Neural crest cell (in vitro differentiated cells): ENCODE measurements around the gene SYNM. TPM values are rescaled to one million over a fixed set of nuclear protein-coding genes. Genes with fewer than 3 reads are reported as not detected.

Source experiments
- DNase-seq: peaks from one replicate; pipeline ENCODE4 v3.0.0; 2021; ENCODE audit warnings: low read depth, mixed read lengths, low spot score
- H3K27ac Mint-ChIP-seq: one replicate; pipeline ENCODE4 v1.8.0; 2021; ENCODE audit warnings: mild to moderate bottlenecking, mixed read lengths; ENCODE audit not compliant: unreplicated experiment
- H3K27me3 Mint-ChIP-seq: 2 replicates; pipeline ENCODE4 v1.8.0; 2021; ENCODE audit warnings: low read depth, mild to moderate bottlenecking, mixed read lengths
- H3K36me3 Mint-ChIP-seq: 2 replicates; pipeline ENCODE4 v1.8.0; 2021; ENCODE audit warnings: low read depth, mild to moderate bottlenecking, mixed read lengths
- H3K4me1 Mint-ChIP-seq: 2 replicates; pipeline ENCODE4 v1.8.0; 2021; ENCODE audit warnings: mixed read lengths
- H3K4me3 Mint-ChIP-seq: one replicate; pipeline ENCODE4 v1.8.0; 2021; ENCODE audit warnings: mild to moderate bottlenecking, mixed read lengths
- H3K9me3 Mint-ChIP-seq: 2 replicates; pipeline ENCODE4 v1.8.0; 2021; ENCODE audit warnings: mixed read lengths
- total RNA-seq: library from RNA; stranded (reverse); gene quantifications from 2 replicates; pipeline ENCODE4 v1.2.1, GENCODE V29; 2021
- TF ChIP-seq, protein P1 (sequence below): fragments of 200-600 bp; sonication (generic); conservative IDR thresholded peaks from 2 replicates; pipeline ENCODE4 v1.5.0; 2021; ENCODE audit warnings: antibody characterized with exemption, mild to moderate bottlenecking

Gene SYNM
- total RNA-seq, 1 donor from 2014 or later, result 3.1 TPM

DNA sequence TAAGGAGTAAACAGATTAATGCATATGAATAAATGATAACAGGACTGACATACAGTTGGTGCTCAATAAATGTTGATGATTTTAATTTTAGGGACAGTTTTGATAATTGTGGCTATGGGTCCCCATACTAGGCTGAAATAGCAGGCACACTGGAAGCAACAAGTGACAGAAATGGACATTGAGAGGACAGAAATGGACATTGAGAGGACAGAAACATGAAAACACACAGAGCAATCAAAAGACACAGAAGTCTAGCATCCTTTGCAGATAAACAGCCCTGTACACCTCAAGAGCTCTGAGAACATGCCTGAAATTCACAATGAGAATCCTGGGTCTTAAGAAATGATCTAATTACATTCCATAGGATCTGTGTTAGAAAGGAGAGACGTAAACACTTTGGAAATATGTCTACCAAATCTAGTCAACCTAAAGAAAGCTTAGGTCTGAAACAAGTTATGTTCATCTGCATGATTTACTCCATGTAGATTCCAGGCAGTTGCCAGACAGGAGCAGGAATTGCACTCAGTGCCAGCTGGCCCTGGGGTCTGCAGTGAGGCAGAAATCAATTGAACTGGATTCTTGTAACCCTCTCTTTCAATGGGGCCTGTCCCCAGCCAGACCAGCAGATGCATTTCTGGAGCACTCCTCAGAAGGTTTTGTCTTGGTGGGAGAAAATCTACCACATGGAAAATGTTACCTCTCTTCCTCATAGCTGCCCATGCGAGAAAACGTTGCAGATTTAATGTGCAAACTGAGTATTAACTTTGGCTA lies 60.3 kb downstream of the SYNM start:
- DNase-seq, result no peak

DNA sequence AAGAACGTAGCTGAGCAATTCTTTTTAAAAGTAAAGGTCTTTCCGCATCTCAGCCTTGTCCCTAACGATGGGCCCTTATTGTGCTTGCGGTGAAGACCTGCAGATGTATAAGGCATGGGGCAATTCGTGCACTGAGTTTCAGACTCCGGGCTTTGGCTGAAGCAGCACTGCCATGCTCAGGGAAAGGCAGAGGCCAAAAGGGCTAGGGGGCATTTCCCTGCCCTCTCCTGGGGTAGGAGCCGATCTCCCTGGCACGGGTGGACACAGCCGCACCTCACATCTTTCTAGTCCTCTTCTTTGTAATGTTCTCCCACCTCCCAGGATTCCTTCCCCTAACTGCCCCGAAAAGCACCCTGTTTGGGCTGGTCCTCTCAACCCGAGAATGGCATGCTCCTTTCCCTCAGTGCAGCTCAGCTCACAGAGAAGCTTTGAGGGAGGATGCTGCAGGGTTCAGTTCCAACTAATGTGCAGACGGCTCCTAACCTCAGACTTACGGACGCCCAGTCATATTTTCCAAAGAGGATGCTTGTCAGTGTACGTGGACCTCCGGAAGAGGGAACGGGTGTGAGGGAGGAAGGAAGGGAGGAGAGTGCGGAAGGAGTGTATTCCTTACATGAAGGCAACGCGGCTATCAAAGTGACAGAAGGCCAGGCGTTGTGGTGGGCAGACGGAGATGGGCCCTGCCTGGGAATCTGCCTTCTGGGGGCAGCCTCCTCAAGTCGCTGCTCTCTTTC lies 61.2 kb downstream of the SYNM start:
- Mint-ChIP-seq H3K27me3 (no peaks in the 10 kb centered on the region), H3K27ac (no peak overlapping the region), H3K4me3 (no peak overlapping the region), H3K9me3 (no peaks in the 10 kb centered on the region), H3K36me3 (peaks cover 12% of the 10 kb centered on the region), H3K4me1 (peaks cover 9% of the 10 kb centered on the region)
- DNase-seq, result no peak
- TF ChIP-seq, protein P1, sequence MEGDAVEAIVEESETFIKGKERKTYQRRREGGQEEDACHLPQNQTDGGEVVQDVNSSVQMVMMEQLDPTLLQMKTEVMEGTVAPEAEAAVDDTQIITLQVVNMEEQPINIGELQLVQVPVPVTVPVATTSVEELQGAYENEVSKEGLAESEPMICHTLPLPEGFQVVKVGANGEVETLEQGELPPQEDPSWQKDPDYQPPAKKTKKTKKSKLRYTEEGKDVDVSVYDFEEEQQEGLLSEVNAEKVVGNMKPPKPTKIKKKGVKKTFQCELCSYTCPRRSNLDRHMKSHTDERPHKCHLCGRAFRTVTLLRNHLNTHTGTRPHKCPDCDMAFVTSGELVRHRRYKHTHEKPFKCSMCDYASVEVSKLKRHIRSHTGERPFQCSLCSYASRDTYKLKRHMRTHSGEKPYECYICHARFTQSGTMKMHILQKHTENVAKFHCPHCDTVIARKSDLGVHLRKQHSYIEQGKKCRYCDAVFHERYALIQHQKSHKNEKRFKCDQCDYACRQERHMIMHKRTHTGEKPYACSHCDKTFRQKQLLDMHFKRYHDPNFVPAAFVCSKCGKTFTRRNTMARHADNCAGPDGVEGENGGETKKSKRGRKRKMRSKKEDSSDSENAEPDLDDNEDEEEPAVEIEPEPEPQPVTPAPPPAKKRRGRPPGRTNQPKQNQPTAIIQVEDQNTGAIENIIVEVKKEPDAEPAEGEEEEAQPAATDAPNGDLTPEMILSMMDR, result no peak

More for the DNA sequence above, 60.3 kb downstream of the SYNM start:
- TF ChIP-seq, protein P1, result no peak
- Mint-ChIP-seq H3K4me1 (peaks cover 9% of the 10 kb centered on the region), H3K27ac (no peak overlapping the region), H3K36me3 (peaks cover 12% of the 10 kb centered on the region), H3K9me3 (no peaks in the 10 kb centered on the region), H3K4me3 (no peak overlapping the region), H3K27me3 (no peaks in the 10 kb centered on the region)

DNA sequence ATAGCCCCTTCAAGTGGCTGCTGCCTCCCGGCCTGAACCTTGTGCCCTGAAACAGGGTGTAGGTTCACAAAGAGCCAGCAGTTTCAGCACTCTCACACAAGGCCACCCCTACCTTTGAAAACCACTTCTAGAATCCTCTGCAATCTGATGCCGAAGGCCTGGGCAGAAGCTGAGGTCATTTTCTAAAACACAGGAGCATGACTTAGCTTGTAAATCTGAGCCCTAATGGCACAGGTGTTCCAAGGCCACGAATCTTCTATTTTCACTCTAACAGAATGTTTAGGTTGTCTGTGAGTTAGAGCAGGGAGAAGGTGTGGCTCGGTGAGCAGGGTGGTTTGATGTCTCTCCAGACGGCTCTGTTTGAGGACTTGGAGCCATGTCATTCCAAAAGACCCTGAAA lies 62.3 kb downstream of the SYNM start:
- peaks cover 10% of the 10 kb centered on the region for H3K36me3 Mint-ChIP-seq
- TF ChIP-seq, protein P1, result no peak
- peak overlapping the region; percentile 15 for H3K27ac Mint-ChIP-seq
- DNase-seq, result no peak
- peak overlapping the region; percentile 15 for H3K4me3 Mint-ChIP-seq
- H3K9me3 Mint-ChIP-seq, result no peaks in the 10 kb centered on the region
- H3K27me3 Mint-ChIP-seq, result no peaks in the 10 kb centered on the region
- H3K4me1 Mint-ChIP-seq, result peaks cover 9% of the 10 kb centered on the region

DNA sequence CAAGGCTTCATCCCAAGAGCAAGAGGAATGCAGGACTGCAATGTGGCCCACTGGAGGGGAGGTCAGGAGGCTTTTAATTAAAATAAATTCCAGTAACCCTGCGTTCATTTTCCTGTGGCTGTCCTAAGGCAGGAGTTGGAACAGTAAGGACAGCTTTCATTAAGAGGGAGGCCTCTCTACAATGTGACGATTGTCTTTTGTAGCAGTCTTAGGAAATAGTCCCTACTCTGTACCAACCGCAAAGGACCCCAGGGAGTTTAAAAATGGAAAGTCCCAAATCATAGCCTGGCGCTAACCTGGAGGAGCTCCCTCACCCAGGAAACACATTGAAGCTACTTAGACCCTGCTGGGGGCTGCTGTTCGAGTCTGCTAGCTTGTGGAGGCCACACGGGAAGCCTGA lies 62.8 kb downstream of the SYNM start:
- H3K27ac Mint-ChIP-seq, result peak overlapping the region; percentile 15
- DNase-seq, result no peak

More for the DNA sequence above, 62.8 kb downstream of the SYNM start:
- no peaks in the 10 kb centered on the region for H3K27me3 Mint-ChIP-seq
- TF ChIP-seq, protein P1, result no peak
- peak overlapping the region; percentile 15 for H3K4me3 Mint-ChIP-seq
- no peaks in the 10 kb centered on the region for H3K9me3 Mint-ChIP-seq
- H3K36me3 Mint-ChIP-seq, result peaks cover 8% of the 10 kb centered on the region
- peaks cover 9% of the 10 kb centered on the region for H3K4me1 Mint-ChIP-seq
